Measurements from ENCODE around the gene AUTS2.

- TF ChIP-seq ZNF184 (CRISPR knock-in tag; IDR thresholded peaks at IDR 0.05) (no peak), KAT8 (IDR thresholded peaks at IDR 0.05; ENCODE audit: low read depth) (no peak), ATF4 (CRISPR knock-in tag; IDR thresholded peaks at IDR 0.05) (no peak), USF2 (CRISPR knock-in tag; IDR thresholded peaks at IDR 0.05) (no peak), RCOR1 (IDR thresholded peaks at IDR 0.05; ENCODE audit: borderline replicate concordance in 1 of 2, low read depth in 2 of 2, low read length in 2 of 2) (no peak), YY1 (IDR thresholded peaks at IDR 0.05; ENCODE audit: borderline replicate concordance in 1 of 3, control insufficient read depth in 1 of 3, extremely low read depth in 1 of 3, insufficient read depth in 3 of 3, insufficient read length in 1 of 3, insufficient replicate concordance in 2 of 3, low read depth in 1 of 3, low read length in 2 of 3) (no peak), CTCF (IDR thresholded peaks at IDR 0.05 in 2 of 3, conservative IDR thresholded peaks at IDR 0.05 in 1 of 3; ENCODE audit: insufficient read depth in 2 of 3, low read depth in 1 of 3, low read length in 3 of 3) (no peak)
- TF ChIP-seq, protein P1, sequence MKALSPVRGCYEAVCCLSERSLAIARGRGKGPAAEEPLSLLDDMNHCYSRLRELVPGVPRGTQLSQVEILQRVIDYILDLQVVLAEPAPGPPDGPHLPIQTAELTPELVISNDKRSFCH (CRISPR knock-in tag; IDR thresholded peaks at IDR 0.05), result no peak
- TF ChIP-seq, protein P1 (tag; IDR thresholded peaks at IDR 0.05), result no peak
- TF ChIP-seq, protein P2, sequence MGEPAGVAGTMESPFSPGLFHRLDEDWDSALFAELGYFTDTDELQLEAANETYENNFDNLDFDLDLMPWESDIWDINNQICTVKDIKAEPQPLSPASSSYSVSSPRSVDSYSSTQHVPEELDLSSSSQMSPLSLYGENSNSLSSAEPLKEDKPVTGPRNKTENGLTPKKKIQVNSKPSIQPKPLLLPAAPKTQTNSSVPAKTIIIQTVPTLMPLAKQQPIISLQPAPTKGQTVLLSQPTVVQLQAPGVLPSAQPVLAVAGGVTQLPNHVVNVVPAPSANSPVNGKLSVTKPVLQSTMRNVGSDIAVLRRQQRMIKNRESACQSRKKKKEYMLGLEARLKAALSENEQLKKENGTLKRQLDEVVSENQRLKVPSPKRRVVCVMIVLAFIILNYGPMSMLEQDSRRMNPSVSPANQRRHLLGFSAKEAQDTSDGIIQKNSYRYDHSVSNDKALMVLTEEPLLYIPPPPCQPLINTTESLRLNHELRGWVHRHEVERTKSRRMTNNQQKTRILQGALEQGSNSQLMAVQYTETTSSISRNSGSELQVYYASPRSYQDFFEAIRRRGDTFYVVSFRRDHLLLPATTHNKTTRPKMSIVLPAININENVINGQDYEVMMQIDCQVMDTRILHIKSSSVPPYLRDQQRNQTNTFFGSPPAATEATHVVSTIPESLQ (CRISPR knock-in tag; IDR thresholded peaks at IDR 0.05), result no peak
- TF ChIP-seq, protein P3, sequence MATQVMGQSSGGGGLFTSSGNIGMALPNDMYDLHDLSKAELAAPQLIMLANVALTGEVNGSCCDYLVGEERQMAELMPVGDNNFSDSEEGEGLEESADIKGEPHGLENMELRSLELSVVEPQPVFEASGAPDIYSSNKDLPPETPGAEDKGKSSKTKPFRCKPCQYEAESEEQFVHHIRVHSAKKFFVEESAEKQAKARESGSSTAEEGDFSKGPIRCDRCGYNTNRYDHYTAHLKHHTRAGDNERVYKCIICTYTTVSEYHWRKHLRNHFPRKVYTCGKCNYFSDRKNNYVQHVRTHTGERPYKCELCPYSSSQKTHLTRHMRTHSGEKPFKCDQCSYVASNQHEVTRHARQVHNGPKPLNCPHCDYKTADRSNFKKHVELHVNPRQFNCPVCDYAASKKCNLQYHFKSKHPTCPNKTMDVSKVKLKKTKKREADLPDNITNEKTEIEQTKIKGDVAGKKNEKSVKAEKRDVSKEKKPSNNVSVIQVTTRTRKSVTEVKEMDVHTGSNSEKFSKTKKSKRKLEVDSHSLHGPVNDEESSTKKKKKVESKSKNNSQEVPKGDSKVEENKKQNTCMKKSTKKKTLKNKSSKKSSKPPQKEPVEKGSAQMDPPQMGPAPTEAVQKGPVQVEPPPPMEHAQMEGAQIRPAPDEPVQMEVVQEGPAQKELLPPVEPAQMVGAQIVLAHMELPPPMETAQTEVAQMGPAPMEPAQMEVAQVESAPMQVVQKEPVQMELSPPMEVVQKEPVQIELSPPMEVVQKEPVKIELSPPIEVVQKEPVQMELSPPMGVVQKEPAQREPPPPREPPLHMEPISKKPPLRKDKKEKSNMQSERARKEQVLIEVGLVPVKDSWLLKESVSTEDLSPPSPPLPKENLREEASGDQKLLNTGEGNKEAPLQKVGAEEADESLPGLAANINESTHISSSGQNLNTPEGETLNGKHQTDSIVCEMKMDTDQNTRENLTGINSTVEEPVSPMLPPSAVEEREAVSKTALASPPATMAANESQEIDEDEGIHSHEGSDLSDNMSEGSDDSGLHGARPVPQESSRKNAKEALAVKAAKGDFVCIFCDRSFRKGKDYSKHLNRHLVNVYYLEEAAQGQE (IDR thresholded peaks at IDR 0.05; ENCODE audit: borderline replicate concordance), result no peak
- TF ChIP-seq, protein P3 (CRISPR knock-in tag; IDR thresholded peaks at IDR 0.05; ENCODE audit: low read depth), result no peak
Measured at GRCh38 chr7:70571403-70571934, 973.2 kb downstream of the AUTS2 start.
